Mesendoderm (in vitro differentiated cells): ENCODE data around the gene OLIG1.
A peak's percentile ranks its signal among the peaks of the same experiment; 100 is the strongest.

Experiments used
- DNase-seq: peaks from one replicate; pipeline ENCODE4 v3.0.0; 2013
- H2AK5ac ChIP-seq: 2 replicates; pipeline ENCODE4 v1.6.1; 2013; ENCODE audit warnings: low read length, inconsistent platforms
- H2BK120ac ChIP-seq: 2 replicates; pipeline ENCODE4 v1.6.1; 2013; ENCODE audit warnings: low read depth, mild to moderate bottlenecking, low read length, moderate library complexity, mixed read lengths
- H2BK15ac ChIP-seq: replicated peaks from 2 replicates; pipeline ENCODE4 v1.6.1; 2013; ENCODE audit warnings: low read depth, mild to moderate bottlenecking, moderate library complexity
- H2BK5ac ChIP-seq: 2 replicates; pipeline ENCODE4 v1.6.1; 2013; ENCODE audit warnings: low read length, inconsistent platforms
- H3K18ac ChIP-seq: 2 replicates; pipeline ENCODE4 v1.6.1; 2013; ENCODE audit warnings: mild to moderate bottlenecking, low read length, mixed read lengths
- H3K23ac ChIP-seq: one replicate; pipeline ENCODE4 v1.6.1; 2013; ENCODE audit warnings: low read length
- H3K27ac ChIP-seq: 2 replicates; pipeline ENCODE4 v1.5.1; 2013; ENCODE audit warnings: low read depth, mild to moderate bottlenecking, inconsistent platforms, low read length, moderate library complexity
- H3K27me3 ChIP-seq: 2 replicates; pipeline ENCODE4 v1.6.1; 2013; ENCODE audit warnings: low read length, control low read depth, mild to moderate bottlenecking, inconsistent platforms; ENCODE audit not compliant: insufficient read depth, poor library complexity
- H3K36me3 ChIP-seq: 2 replicates; pipeline ENCODE4 v1.6.1; 2013; ENCODE audit warnings: low read length, inconsistent platforms; ENCODE audit not compliant: control insufficient read depth, insufficient read depth
- H3K4ac ChIP-seq: one replicate; pipeline ENCODE4 v1.6.1; 2013; ENCODE audit warnings: low read depth, mild to moderate bottlenecking, low read length, moderate library complexity
- H3K4me1 ChIP-seq: 2 replicates; pipeline ENCODE4 v1.6.1; 2013; ENCODE audit warnings: low read depth, low read length, inconsistent platforms; ENCODE audit not compliant: control insufficient read depth
- H3K4me2 ChIP-seq: 2 replicates; pipeline ENCODE4 v1.6.1; 2013; ENCODE audit warnings: low read length
- H3K4me3 ChIP-seq: 2 replicates; pipeline ENCODE4 v1.5.1; 2013; ENCODE audit warnings: mild to moderate bottlenecking, low read length
- H3K56ac ChIP-seq: one replicate; pipeline ENCODE4 v1.6.1; 2013; ENCODE audit warnings: low read length
- H3K79me1 ChIP-seq: 2 replicates; pipeline ENCODE4 v1.6.1; 2013; ENCODE audit warnings: low read length, inconsistent platforms
- H3K79me2 ChIP-seq: 2 replicates; pipeline ENCODE4 v1.6.1; 2013; ENCODE audit warnings: mild to moderate bottlenecking, low read length; ENCODE audit not compliant: control insufficient read depth, insufficient read depth
- H3K9ac ChIP-seq: 2 replicates; pipeline ENCODE4 v1.6.1; 2013; ENCODE audit warnings: low read length, inconsistent platforms
- H4K5ac ChIP-seq: one replicate; pipeline ENCODE4 v1.6.1; 2013; ENCODE audit warnings: low read length
- H4K8ac ChIP-seq: one replicate; pipeline ENCODE4 v1.6.1; 2013; ENCODE audit warnings: low read depth, mild to moderate bottlenecking, control low read depth, low read length, moderate library complexity
- WGBS: extraction: QIAGEN DNeasy Blood & Tissue Kit; methylation state at CpG from one replicate; pipeline ENCODE4 v1.1.7; 2013; ENCODE audit warnings: low lambda C conversion rate, missing lambda C conversion rate; ENCODE audit not compliant: insufficient coverage; ENCODE audit errors: extremely low coverage; 5-methylcytosine and 5-hydroxymethylcytosine counted together

Gene OLIG1

GRCh38 chr21:33033094-33033951 is 36.6 kb upstream of the OLIG1 start:
- Histone ChIP-seq H2AK5ac (no peak overlapping the region), H3K56ac (no peak overlapping the region), H3K79me1 (no peaks in the 10 kb centered on the region), H2BK5ac (no peak overlapping the region), H3K4me1 (no peaks in the 10 kb centered on the region), H3K27ac (no peak overlapping the region), H3K23ac (peak overlapping the region; percentile 59), H4K8ac (no peak overlapping the region), H2BK120ac (no peak overlapping the region), H3K18ac (no peak overlapping the region), H2BK15ac (no peak overlapping the region), H3K27me3 (peaks cover 64% of the 10 kb centered on the region), H3K79me2 (no peaks in the 10 kb centered on the region), H3K4me2 (no peak overlapping the region), H3K4me3 (no peak overlapping the region), H3K4ac (no peak overlapping the region), H4K5ac (no peak overlapping the region), H3K36me3 (no peaks in the 10 kb centered on the region), H3K9ac (no peak overlapping the region)
- no peak for DNase-seq
- no CpG with 5 or more reads among the region's 76 CpGs for WGBS

- Histone ChIP-seq H3K27me3 (peaks cover 57% of the 10 kb centered on the region), H3K36me3 (no peaks in the 10 kb centered on the region), H3K27ac (no peak overlapping the region), H3K4me1 (no peaks in the 10 kb centered on the region), H3K4ac (no peak overlapping the region), H2BK120ac (no peak overlapping the region), H3K79me1 (no peaks in the 10 kb centered on the region), H3K79me2 (no peaks in the 10 kb centered on the region), H2BK15ac (no peak overlapping the region), H4K8ac (no peak overlapping the region), H3K4me3 (no peak overlapping the region), H3K23ac (no peak overlapping the region), H3K9ac (no peak overlapping the region), H3K4me2 (no peak overlapping the region), H2BK5ac (no peak overlapping the region), H3K18ac (no peak overlapping the region), H2AK5ac (no peak overlapping the region), H3K56ac (no peak overlapping the region), H4K5ac (no peak overlapping the region)
- no CpG with 5 or more reads among the region's 20 CpGs for WGBS
- no peak for DNase-seq
Measured at GRCh38 chr21:33033961-33034413, 36.0 kb upstream of the OLIG1 start.

DNA sequence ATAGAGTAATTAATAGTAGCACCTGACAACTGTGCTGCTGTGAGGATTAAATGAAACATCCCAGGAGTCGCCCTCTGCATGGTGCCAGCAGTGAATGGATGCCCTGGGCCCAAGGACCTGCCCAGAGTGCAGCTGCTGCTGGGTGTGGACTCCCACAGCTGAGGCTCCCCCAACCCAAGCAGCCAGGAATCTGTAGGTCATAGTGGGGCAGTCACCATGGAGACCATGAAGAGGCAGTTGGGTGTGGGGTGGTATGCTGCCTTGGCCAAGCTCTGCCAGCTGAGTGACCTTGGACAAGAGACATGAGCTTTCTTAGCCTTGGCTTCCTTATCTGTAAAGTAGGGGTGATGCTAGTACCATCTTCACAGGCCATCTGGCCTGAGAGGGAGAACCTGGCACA is 34.8 kb upstream of the OLIG1 start:
- no peak overlapping the region for H2BK5ac ChIP-seq

GRCh38 chr21:33036430-33037162 is 33.3 kb upstream of the OLIG1 start:
- H3K4ac ChIP-seq: no peak overlapping the region
- DNase-seq: peak; percentile 21
- no peak overlapping the region for H2AK5ac ChIP-seq
- H2BK5ac ChIP-seq: no peak overlapping the region
- no CpG with 5 or more reads among the region's 11 CpGs for WGBS
- H3K79me2 ChIP-seq: no peaks in the 10 kb centered on the region
- no peak overlapping the region for H3K23ac ChIP-seq
- H4K8ac ChIP-seq: no peak overlapping the region
- H3K27ac ChIP-seq: no peak overlapping the region
- H3K9ac ChIP-seq: no peak overlapping the region
- no peaks in the 10 kb centered on the region for H3K79me1 ChIP-seq
- H3K4me3 ChIP-seq: no peak overlapping the region
- H4K5ac ChIP-seq: no peak overlapping the region
- H3K18ac ChIP-seq: no peak overlapping the region
- no peaks in the 10 kb centered on the region for H3K36me3 ChIP-seq
- no peak overlapping the region for H3K56ac ChIP-seq
- no peak overlapping the region for H2BK120ac ChIP-seq
- no peak overlapping the region for H3K4me2 ChIP-seq
- peaks cover 31% of the 10 kb centered on the region for H3K27me3 ChIP-seq
- H3K4me1 ChIP-seq: no peaks in the 10 kb centered on the region
- no peak overlapping the region for H2BK15ac ChIP-seq

More for the DNA sequence above, 34.8 kb upstream of the OLIG1 start:
- Histone ChIP-seq H3K79me2 (no peaks in the 10 kb centered on the region), H3K56ac (no peak overlapping the region), H3K79me1 (no peaks in the 10 kb centered on the region), H3K36me3 (no peaks in the 10 kb centered on the region), H3K9ac (no peak overlapping the region), H3K4me2 (no peak overlapping the region), H2AK5ac (no peak overlapping the region), H4K5ac (no peak overlapping the region), H2BK120ac (no peak overlapping the region), H3K27ac (no peak overlapping the region), H2BK15ac (no peak overlapping the region), H3K18ac (no peak overlapping the region), H4K8ac (no peak overlapping the region), H3K23ac (no peak overlapping the region), H3K27me3 (peaks cover 46% of the 10 kb centered on the region), H3K4ac (no peak overlapping the region), H3K4me1 (no peaks in the 10 kb centered on the region), H3K4me3 (no peak overlapping the region)
- no peak for DNase-seq
- WGBS: no CpG with 5 or more reads among the region's 1 CpG

GRCh38 chr21:33037501-33037900 is 32.4 kb upstream of the OLIG1 start:
- Histone ChIP-seq H3K27ac (no peak overlapping the region), H2BK15ac (no peak overlapping the region), H3K9ac (no peak overlapping the region), H3K23ac (no peak overlapping the region), H3K18ac (no peak overlapping the region), H3K4ac (no peak overlapping the region), H4K5ac (no peak overlapping the region), H4K8ac (no peak overlapping the region), H3K79me2 (no peaks in the 10 kb centered on the region), H3K36me3 (no peaks in the 10 kb centered on the region), H3K4me2 (no peak overlapping the region), H2AK5ac (no peak overlapping the region), H3K56ac (no peak overlapping the region), H2BK120ac (no peak overlapping the region), H3K4me3 (no peak overlapping the region), H3K79me1 (no peaks in the 10 kb centered on the region), H2BK5ac (no peak overlapping the region), H3K4me1 (no peaks in the 10 kb centered on the region), H3K27me3 (peaks cover 22% of the 10 kb centered on the region)
- no peak for DNase-seq
- WGBS: no CpG with 5 or more reads among the region's 3 CpGs
